A549 (cell line): ENCODE data around the gene GTPBP8.

ENCODE experiments used
- CBX2 ChIP-seq: fragments of 200-600 bp; sonication (generic); IDR thresholded peaks from 2 replicates; pipeline ENCODE4 v1.6.1; 2016; ENCODE audit warnings: low read depth, mild to moderate bottlenecking, borderline replicate concordance
- CBX8 ChIP-seq: fragments of 200-600 bp; sonication (generic); IDR thresholded peaks from 2 replicates; pipeline ENCODE4 v1.6.1; 2016
- CTCF ChIP-seq: fragments of >200 bp; sonication (Bioruptor Twin); formaldehyde crosslinking; IDR thresholded peaks from 3 replicates; pipeline ENCODE4 v1.5.1; 2016
- HMGXB4 ChIP-seq: fragments of 250-450 bp; sonication (Bioruptor Pico); IDR thresholded peaks from 2 replicates; pipeline ENCODE4 v1.5.0; 2021; ENCODE audit warnings: mild to moderate bottlenecking, moderate library complexity, borderline replicate concordance
- MAX ChIP-seq: IDR thresholded peaks from 2 replicates; pipeline ENCODE4 v1.6.1; 2012
- PBX3 ChIP-seq: IDR thresholded peaks from 2 replicates; pipeline ENCODE4 v1.6.1; 2012
- POLR2A ChIP-seq: IDR thresholded peaks from 2 replicates; pipeline ENCODE4 v1.6.1; 2012; ENCODE audit warnings: mild to moderate bottlenecking, low read length
- RAD21 ChIP-seq, 2 experiments: fragments of >200 bp in 1 of 2; sonication (Bioruptor Twin) in 1 of 2; formaldehyde crosslinking in 1 of 2; IDR thresholded peaks in 1 of 2; conservative IDR thresholded peaks in 1 of 2; 2 replicates in 1 of 2; 3 replicates in 1 of 2; pipeline ENCODE4 v1.6.1; 2012 to 2018; ENCODE audit warnings: inconsistent platforms in 1 of 2
- RCOR1 ChIP-seq: fragments of 150-350 bp; IDR thresholded peaks from 2 replicates; pipeline ENCODE4 v1.6.1; 2014; ENCODE audit warnings: antibody characterized with exemption, low read length, low read depth
- REST ChIP-seq: fragments of 200-600 bp; sonication (generic); IDR thresholded peaks from 2 replicates; pipeline ENCODE4 v1.6.1; 2016; ENCODE audit warnings: antibody characterized with exemption, mild to moderate bottlenecking, moderate library complexity
- SMC3 ChIP-seq: fragments of >200 bp; sonication (Bioruptor Twin); formaldehyde crosslinking; IDR thresholded peaks from 3 replicates; pipeline ENCODE4 v1.6.1; 2018; ENCODE audit warnings: inconsistent platforms
- SREBF2 ChIP-seq: fragments of 450-650 bp; IDR thresholded peaks from 2 replicates; pipeline ENCODE4 v1.6.1; 2014; ENCODE audit warnings: mild to moderate bottlenecking, moderate library complexity

GRCh38 chr3:113013593-113013992, 22.8 kb downstream of the GTPBP8 start:
- TF ChIP-seq HMGXB4 (CRISPR knock-in tag) (no peak), POLR2A (no peak), SMC3 (no peak), CBX2 (no peak), RAD21 (conservative IDR thresholded peaks at IDR 0.05 in 1 of 2, IDR thresholded peaks at IDR 0.05 in 1 of 2) (no peak), PBX3 (no peak), CBX8 (no peak), RCOR1 (no peak), MAX (no peak), SREBF2 (no peak), REST (no peak), CTCF (no peak)
